K562 treated with DMSO at 1 percent for 24 hours (cell line): ENCODE measurements around the gene OTUD7B. TPM values are rescaled to one million over a fixed set of nuclear protein-coding genes. Genes with fewer than 3 reads are reported as not detected.

Experiments
- total RNA-seq: library from RNA; unstranded; fragments of 300-600 nt; gene quantifications from 2 replicates; pipeline ENCODE4 v1.2.3, GENCODE V29; 2022; ENCODE audit warnings: low read depth; ENCODE audit not compliant: insufficient read depth

The OTUD7B gene
- total RNA-seq, result 4.7 and 7.2 TPM in 2 replicates

GRCh38 chr1:150010393-150011115 lies at the start of gene OTUD7B:
OTUD7B (minus strand) TSS chr1:150010726; CDS start chr1:149977510, 33,216 bp downstream.

DNA sequence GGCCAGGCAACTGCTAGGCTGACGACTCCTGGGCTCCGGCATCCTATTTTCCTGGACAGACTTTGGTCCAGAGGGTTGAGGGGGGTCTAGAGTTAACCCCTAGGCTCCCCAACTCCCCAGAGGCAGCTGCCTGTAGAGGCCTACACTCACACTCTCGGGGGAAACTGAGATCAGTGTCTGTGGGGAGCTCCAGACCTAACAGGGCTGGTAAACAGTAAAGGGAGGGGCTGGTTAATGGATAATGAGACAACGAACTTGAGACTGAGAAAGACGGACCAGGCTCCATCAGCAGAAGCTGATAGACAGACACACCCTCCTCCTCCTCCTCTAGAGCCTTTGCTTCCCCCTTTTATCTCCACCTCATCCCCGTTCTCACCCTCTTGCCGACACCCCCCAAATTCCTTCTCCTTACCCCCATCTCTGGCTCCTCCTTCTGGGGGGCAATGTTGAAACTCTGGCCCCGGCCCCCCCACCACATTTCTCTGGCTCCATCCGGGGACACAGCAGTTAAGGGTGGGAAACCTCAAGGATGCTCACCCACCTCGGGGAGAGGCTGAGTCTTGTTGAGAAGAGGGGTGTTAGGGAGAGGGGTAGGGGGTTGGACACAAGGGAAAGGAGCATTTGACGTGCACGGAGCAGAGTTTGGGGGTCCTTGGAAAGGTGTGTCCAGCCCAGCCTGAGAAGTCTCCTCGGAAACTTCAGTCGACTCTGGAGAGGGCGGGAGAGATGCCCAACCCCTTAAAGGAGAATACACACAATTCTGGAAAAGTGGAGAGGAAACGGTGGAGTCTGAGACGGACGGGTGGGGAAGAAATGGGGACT lies 74.1 kb downstream of the OTUD7B start, which contains the start of gene MTMR11:
Gene MTMR11, minus strand, starts transcription at position 710 of the 822 bp plus-strand sequence. Its CDS starts 232 bp downstream, at position 478.

DNA sequence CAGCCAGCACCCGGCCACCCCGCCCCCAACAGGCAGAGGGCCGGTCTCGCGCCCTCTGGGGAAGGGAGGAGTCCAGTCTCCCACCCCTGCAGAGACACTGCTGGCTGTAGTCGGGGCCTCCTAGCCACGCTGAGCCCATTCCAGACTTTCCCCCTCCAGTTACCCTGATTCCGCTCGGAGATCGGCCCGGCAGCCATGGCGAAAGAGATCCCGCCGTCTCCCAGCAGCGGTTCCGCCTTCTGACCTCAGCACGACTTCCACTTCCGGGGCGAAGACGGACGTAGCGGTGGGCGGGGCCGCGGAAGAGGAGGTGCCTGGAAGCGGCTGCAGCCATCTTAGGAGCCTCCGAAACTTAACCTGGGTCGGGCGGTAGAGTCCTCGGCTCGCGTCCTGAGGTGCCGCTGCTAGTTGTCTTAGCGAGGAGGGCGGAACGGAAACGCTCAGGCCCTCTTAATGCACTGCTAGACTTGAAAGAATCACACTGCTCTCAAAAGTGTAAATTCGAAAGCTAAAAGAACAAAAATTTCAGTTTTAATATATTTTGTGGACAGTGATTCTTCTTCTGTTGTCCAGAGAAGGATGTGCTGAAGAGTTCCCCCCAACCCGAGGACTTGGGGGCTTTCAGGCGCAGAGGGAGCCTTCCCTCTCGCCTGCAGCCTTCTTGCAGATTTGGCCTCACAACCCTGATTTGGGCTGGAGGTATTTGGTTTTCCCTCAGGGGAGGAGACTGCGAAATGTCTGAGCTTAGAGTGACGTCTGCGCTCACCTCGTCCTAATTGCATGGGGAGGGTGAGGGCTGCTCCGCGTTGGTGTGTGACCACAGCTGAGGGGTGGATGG lies 82.7 kb downstream of the OTUD7B start, which contains the start of gene SF3B4:
Gene SF3B4, minus strand, starts transcription at position 241 of the 838 bp plus-strand sequence. Its CDS starts 44 bp downstream, at position 197.

GRCh38 chr1:149917571-149918144 lies 92.9 kb downstream of the OTUD7B start, which contains the start of gene SV2A:
SV2A (minus strand) TSS chr1:149917844; CDS start chr1:149913840, 4,004 bp downstream.

DNA sequence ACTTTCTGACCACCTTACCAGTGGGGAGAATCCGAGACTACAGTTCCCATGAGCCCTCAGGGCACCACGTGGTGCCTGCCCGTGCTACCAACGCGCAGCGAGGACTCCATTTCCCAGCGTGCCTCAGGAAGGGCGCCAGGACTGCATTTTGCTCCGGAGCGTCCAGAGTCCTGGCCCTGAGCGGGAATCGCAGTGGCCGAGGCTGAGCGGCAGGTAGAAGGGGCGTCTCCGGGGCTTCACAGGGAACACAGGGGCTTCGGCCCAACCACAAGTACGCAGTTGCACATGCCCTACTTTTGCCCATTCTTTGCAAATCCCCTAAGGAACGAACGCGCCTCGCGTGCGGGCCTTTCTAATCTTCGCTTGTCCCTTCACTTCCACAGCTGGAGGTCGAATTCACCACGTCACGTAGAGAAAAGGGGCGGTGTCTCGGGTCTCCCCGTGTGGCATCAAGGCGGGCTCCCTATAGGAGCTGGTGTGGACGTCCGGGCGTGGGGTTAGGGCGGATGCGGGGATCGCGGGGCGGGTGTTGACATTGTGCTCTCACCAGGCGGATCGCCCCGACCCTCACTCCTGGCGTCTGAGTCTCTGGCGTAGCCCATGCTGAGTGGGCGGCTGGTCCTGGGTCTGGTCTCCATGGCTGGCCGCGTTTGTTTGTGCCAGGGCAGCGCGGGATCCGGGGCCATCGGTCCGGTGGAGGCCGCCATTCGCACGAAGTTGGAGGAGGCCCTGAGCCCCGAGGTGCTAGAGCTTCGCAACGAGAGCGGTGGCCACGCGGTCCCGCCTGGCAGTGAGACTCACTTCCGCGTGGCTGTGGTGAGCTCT lies 110.9 kb downstream of the OTUD7B start, which contains the start of gene BOLA1:
Gene BOLA1, plus strand, starts transcription at position 109 of the 825 bp plus-strand sequence. Its CDS starts 492 bp downstream, at position 601.

Other genes starting within 250 kb of the OTUD7B start
- gene FCGR1A, start 228.0 kb downstream of the OTUD7B start, total RNA-seq, result 2.0 and 3.0 TPM in 2 replicates
- gene BOLA1, start 111.2 kb downstream of the OTUD7B start, total RNA-seq, result 2.3 and 3.3 TPM in 2 replicates
- 0.20 and 0.22 TPM in 2 replicates for gene SV2A, start 92.9 kb downstream of the OTUD7B start, total RNA-seq
- 61.4 and 69.1 TPM in 2 replicates for gene SF3B4, start 82.9 kb downstream of the OTUD7B start, total RNA-seq
- gene MTMR11, start 73.8 kb downstream of the OTUD7B start, total RNA-seq, result 0.44 and 1.3 TPM in 2 replicates
- gene VPS45, start 57.0 kb upstream of the OTUD7B start, total RNA-seq, result 19.1 and 20.3 TPM in 2 replicates
- gene PLEKHO1, start 139.2 kb upstream of the OTUD7B start, total RNA-seq, result 10.1 and 15.3 TPM in 2 replicates
- gene ANP32E, start 225.4 kb upstream of the OTUD7B start, total RNA-seq, result 31.9 and 34.1 TPM in 2 replicates
- gene CA14, start 247.0 kb upstream of the OTUD7B start, total RNA-seq, result 0.60 and 0.98 TPM in 2 replicates